ENCODE measurements around the gene DYNC1H1.
A peak's percentile ranks its signal among the peaks of the same experiment; 100 is the strongest.

The DYNC1H1 gene

DNA sequence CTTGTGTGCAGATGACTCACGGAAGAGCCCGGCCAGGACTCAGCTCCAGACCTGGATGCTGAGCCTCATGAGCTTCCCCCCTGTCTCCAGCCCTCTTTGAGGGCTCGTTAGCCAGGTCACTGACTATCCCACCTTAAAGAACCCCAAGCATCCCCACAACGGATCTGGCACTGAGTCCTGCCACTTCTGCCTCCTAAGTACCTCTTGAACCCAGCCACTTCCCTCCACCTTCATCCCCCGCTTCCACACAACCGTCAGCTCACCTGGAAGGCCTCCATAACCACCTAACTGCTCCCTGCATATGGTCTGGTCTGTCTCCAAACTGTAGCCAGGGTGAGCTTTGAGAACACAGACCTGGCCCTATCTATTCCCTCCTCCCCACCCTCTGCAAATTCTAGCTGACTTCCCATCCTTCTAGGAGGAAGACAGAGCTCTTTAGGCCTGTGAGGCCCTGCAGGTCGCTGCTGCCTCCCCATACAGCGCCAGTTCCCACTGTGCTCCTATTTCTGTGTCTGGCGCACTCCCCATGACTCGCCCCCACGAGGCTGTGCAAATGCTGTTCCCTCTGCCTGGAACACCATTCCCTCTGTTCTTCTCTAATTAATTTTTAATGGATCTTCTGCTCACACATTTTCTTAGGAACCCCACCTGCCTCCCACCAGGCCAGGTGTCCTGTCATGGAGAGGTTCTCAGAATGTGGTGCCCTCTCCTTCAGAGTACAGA is 125.4 kb downstream of the DYNC1H1 start:
- DNase-seq (ENCODE audit: low read depth) = no peak

DNA sequence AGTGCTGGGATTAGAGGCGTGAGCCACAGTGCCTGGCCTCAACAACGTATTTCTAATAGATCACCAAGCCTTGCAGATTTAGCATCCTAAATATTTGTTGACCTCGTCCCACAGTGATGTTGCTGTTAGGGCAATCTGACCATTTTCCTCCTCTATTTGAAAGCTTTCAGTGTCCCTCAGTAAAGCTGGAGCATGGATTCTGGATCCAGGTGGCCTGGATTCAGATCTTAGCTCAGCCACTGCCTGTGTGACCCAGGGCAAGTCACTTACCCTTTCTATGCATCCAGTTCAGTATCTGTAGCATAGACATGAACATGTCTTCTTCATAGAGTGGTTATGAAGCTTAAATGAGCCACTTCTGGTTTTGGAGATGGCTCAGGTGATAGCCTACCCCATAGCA is 126.3 kb downstream of the DYNC1H1 start:
- no peak for DNase-seq (ENCODE audit: low read depth)

DNA sequence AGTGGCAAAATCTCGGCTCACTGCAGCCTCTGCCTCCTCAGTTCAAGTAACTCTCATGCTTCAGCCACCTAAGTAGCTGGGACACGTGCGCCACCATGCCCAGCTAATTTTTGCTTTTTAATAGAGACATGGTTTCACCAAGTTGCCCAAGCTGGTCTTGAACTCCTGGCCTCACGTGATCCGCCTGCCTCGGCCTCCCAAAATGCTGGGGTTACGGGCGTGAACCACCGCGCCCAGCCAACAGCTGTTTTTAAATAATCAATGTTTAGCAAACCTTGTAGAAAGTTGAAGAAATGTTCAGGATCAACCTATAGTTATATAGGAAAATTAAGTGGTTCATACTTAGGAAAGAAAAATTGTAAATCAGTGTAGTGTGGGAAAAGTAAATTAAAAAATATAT is 128.4 kb downstream of the DYNC1H1 start:
- no peak for DNase-seq (ENCODE audit: low read depth)

DNA sequence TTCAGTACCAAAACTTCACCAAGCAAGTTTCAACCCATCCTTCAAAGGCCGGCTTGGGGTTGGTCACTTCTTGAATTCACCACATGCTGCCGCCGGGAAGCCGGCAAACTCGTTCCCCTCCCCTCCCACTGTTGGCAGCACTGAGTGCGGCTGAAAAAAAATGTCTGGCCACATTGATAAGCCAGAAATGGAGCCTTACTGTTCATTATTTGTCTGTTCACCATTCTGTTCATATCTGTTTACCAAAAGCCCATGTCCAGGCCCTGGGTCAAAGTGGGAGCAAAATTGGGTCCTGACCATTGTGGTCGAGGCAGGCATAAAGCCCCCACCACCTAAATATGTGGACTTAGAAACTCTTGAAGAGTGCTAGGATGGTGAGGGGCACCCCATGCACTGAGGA is 129.7 kb downstream of the DYNC1H1 start:
- DNase-seq (ENCODE audit: low read depth) = no peak

DNA sequence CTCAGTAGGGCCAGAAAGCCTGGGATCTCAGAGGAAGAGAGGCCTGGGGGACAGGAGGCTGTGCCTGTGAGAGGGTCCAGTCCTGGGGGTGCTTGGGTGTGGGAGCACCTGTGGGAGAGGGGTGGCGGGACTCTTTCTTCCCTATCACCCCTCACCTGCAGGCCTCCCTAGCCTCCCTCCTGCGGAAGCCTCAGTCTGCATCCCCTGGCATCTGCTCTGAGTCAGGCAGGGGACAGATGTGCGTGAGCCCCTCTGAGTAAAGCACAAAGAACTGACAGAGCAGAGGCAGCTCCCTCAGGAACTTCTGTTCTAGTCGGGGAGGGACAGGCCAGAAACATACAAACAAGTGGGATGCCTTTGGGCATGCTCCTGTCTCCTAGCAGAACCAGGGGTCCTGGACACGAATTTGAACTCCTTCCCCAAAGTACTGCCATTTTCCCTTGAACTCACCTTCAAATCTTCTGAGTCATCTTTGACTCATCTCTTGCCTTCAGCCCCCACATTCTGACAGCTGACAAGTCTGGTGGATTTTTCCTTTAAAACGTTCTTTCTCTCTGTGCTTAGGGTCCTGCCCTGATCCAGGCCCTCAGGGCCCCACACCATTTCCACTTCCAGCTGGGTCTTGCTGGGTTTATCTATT is 131.0 kb downstream of the DYNC1H1 start:
- no peak for DNase-seq (ENCODE audit: low read depth)

DNA sequence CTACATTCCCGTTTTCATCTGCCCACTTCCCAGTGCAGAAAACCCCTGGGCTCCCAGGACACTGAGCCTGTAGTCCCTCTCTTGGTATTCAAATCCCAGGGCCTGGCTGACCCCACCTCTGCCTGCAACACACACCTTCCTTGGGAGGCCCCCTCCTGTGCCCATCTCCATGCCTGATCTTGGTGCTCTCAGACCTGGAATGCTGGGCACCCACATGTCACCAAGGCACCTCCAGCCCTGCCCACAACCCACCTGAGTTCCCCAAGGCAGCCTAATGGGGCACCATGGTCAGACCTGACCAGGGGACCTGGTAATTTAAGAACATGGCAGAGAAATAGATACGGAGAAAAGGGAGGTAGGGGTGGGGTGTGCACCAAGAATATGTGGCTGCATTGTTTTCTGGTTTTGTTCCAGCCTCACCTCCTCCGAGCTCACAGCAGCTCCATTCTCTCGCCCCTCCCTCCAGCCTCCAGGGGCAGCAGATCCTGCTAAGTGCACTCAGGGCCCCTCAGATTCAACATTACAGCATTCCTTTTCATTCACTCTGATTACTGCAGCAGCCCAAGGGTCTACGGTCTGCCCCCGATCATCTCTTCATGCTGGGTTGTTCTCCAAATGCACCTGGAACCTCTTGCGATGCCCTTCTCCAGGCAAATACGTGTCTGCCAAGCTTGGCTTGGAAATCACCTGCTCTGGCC is 131.6 kb downstream of the DYNC1H1 start:
- no peak for DNase-seq (ENCODE audit: low read depth)

DNA sequence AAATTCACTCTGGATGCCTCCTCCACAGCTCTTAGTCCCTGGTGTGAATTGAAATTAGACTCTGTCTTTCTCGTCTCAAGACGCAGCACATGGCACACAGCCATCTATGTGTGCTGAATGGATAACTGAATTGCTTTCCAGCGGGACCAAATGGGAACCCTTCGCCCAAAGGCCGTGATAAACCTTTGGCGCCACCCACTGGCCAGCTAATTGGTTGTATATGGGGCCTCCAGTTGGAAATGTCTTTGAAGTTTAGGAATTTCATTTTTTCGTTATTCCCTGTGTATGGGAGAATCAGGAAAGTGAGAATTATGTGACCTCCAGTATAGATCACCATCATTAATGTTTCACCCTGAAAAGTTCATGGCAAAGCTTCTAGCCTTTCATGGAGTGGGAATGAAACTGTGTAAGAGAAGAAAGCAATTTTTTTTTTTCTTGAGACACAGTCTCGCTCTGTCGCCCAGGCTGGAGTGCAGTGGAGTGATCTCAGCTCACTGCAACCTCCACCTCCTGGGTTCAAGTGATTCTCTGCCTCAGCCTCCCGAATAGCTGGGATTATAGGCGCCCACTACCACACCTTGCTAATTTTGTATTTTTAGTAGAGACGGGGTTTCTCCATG is 132.3 kb downstream of the DYNC1H1 start:
- DNase-seq (ENCODE audit: low read depth) = peak; percentile 39

DNA sequence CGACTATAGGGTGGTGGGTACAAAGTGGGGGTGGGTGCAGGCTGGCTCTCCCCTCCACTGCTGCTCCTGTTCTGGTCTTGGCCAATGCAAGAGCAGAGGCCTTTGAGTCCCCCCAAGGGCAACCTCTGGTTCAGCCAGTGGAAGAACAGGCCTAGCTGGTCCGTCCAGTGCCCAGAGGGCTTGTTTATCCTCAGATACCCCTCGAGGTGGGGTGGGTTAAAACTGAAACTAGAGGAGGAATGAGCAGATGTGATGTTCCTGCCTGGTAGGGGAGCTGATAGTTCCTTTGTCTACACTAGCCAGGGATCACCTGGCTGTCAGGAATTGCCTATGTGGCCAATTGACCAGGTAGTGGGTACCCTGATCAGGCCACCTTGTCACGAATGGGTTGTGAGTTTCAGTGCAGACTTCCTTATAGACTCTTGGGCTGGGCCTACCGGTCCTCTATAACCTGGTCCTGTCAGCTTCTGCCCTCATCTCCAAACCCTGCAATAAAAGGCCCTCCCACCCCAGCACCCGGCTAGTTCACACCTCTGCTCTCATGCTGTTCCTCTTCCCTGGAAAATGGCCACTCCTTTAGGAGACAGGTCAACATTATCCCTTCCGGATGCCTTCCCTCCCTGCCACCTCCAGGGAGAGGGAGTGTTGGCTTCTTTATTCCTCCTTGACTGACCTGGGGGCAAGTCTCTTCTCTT is 133.2 kb downstream of the DYNC1H1 start:
- no peak for DNase-seq (ENCODE audit: low read depth)

DNA sequence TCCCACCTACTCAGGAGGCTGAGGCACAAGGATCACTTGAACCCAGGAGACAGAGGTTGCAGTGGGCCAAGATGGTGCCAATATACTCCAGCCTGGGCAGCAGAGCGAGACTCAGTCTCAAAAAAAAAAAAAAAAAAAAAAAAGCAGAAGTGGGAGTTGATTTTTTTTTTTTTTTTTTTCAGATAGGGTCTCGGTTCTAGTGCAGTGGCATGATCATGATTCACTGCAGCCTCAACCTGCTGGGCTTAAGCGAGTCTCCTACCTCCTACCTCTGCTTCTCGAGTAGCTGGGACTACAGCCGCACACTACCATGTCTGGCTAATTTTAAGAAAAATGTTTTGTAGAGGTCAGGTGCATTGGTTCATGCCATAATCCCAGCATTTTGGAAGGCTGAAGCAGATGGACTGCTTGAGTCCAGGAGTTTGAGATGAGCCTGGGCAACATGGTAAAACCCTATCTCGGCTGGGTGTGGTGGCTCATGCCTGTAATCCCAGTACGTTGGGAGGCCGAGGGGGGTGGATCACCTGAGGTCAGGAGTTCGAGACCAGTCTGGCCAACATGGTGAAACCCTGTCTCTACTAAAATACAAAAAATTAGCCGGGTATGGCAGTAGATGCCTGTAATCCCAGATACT is 138.8 kb downstream of the DYNC1H1 start:
- DNase-seq (ENCODE audit: low read depth) = no peak

DNA sequence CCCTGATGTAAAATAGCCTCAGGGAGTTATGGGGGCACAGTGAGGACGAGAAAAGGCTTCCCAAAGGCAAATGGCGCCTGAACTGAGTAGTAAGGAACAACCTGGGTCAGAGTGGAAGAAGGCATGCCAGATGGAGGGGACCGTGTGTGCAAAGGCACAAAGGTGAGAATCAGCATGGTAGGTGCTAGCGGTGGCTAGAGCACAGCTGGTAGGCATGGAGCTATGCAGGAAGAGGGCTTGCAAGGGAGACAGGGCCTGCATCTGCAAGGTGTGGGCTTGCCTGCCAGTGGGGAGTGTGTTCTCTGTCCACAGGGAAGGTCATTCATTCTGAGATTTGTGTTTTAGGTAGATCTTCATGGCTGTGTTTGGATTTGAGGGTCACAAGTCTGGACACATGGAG is 141.0 kb downstream of the DYNC1H1 start:
- no peak for DNase-seq (ENCODE audit: low read depth)
